K562 (cell line): ENCODE data around the gene NCOA1. TPM values are rescaled to one million over a fixed set of nuclear protein-coding genes. Genes with fewer than 3 reads are reported as not detected.

ENCODE experiments used
- KDM1A ChIP-seq, 2 experiments: fragments of 450-650 bp; IDR thresholded peaks; 2 replicates each; pipeline ENCODE4 v1.6.1; 2016; ENCODE audit warnings: mild to moderate bottlenecking in 2 of 2
- RBM25 ChIP-seq: fragments of 200-400 bp; formaldehyde crosslinking; IDR thresholded peaks from 2 replicates; pipeline ENCODE4 v1.6.1; 2018; ENCODE audit warnings: low read length, low read depth, moderate library complexity; ENCODE audit not compliant: severe bottlenecking
- REST ChIP-seq, 2 experiments: fragments of 450-650 bp; formaldehyde crosslinking in 1 of 2; IDR thresholded peaks; 2 replicates each; pipeline versions ENCODE4 v1.4.0 to v1.6.1; 2014 to 2020; ENCODE audit warnings: mild to moderate bottlenecking in 2 of 2, borderline replicate concordance in 1 of 2, low read depth in 1 of 2
- polyA plus RNA-seq, 8 experiments: library from polyadenylated mRNA; depleted of rRNA in 4 of 8; stranded (reverse) in 5 of 8; unstranded in 3 of 8; fragments of >200 nt; fragmentation: Nextera tagmentation in 2 of 8; fragmentation: Illumina TruSeq in 1 of 8; extraction: Ambion mirVana in 2 of 8; extraction: Trizol in 1 of 8; gene quantifications; 2 replicates each; pipeline versions ENCODE4 v1.2.1 to v1.2.3, GENCODE V29; 2011 to 2014; ENCODE audit warnings: inconsistent platforms in 1 of 8, missing spikeins in 1 of 8
- total RNA-seq, 7 experiments: library from RNA; depleted of rRNA in 6 of 7; stranded (reverse); fragments of >200 nt in 6 of 7; fragmentation: Illumina TruSeq in 2 of 7; extraction: Trizol in 2 of 7; gene quantifications; 2 replicates each; pipeline versions ENCODE4 v1.2.1 to v1.2.3, GENCODE V29; 2011 to 2021; ENCODE audit warnings: low replicate concordance in 1 of 7

Gene NCOA1
- total and polyA plus RNA-seq, 9 of the 15 experiments (the other 6 are each of a cell fraction or from before 2014, with no cell fraction given) = 4.9 to 25.7 (median 17.0) TPM

- no peak for TF ChIP-seq REST (IDR thresholded peaks at IDR 0.05; ENCODE audit: borderline replicate concordance)
- no peak for TF ChIP-seq REST (CRISPR knock-in tag; IDR thresholded peaks at IDR 0.05; ENCODE audit: low read depth)
- TF ChIP-seq RBM25 = peak; percentile 17
- peak in 1 of 2 experiments; percentile 43; a peak in 1 of 4 replicates for TF ChIP-seq KDM1A (IDR thresholded peaks at IDR 0.05)
Measured at GRCh38 chr2:24472416-24472815, 18.6 kb upstream of the NCOA1 start (continued).
